Left ventricle myocardium inferior (tissue), 1 donor: ENCODE measurements around the gene SPON1. TPM values are rescaled to one million over a fixed set of nuclear protein-coding genes. Genes with fewer than 3 reads are reported as not detected.

Source experiments
- DNase-seq: peaks from one replicate; pipeline ENCODE4 v3.0.0-alpha.2; 2020
- H3K27ac ChIP-seq: fragments of 200-600 bp; replicated peaks from 2 replicates; pipeline ENCODE4 v1.8.0; 2021
- H3K27me3 ChIP-seq: fragments of 200-600 bp; 2 replicates; pipeline ENCODE4 v1.8.0; 2021; ENCODE audit warnings: low read depth
- H3K36me3 ChIP-seq: fragments of 200-600 bp; 2 replicates; pipeline ENCODE4 v1.8.0; 2021
- H3K4me1 ChIP-seq: fragments of 200-600 bp; 2 replicates; pipeline ENCODE4 v1.8.0; 2021
- H3K4me3 ChIP-seq: fragments of 200-600 bp; 2 replicates; pipeline ENCODE4 v1.8.0; 2021; ENCODE audit warnings: mild to moderate bottlenecking, moderate library complexity
- H3K9me3 ChIP-seq: fragments of 200-600 bp; replicated peaks from 2 replicates; pipeline ENCODE4 v1.8.0; 2021
- intact Hi-C: fragments of 100-400 bp; cut with micrococcal nuclease; formaldehyde crosslinking; loops from one replicate; pipeline ENCODE4 v1.11.0; 2022
- total RNA-seq: library from RNA; stranded (reverse); fragmentation: NEBNext Ultra II Directional; extraction: Animal tissue kit (Norgen Biotek cat#: 25700); gene quantifications from one replicate; pipeline ENCODE4 v1.2.1, GENCODE V29; 2021
- TF ChIP-seq, protein P1 (sequence below): fragments of 200-600 bp; IDR thresholded peaks from 2 replicates; pipeline ENCODE4 v1.8.0; 2021; ENCODE audit warnings: antibody characterized with exemption, mild to moderate bottlenecking, borderline replicate concordance
- donor health status: DM: no; HTN: yes; CAD: no; lungs with severe emphysema.

SPON1 gene
- total RNA-seq, 1 donor from 2014 or later: 9.4 TPM

DNA sequence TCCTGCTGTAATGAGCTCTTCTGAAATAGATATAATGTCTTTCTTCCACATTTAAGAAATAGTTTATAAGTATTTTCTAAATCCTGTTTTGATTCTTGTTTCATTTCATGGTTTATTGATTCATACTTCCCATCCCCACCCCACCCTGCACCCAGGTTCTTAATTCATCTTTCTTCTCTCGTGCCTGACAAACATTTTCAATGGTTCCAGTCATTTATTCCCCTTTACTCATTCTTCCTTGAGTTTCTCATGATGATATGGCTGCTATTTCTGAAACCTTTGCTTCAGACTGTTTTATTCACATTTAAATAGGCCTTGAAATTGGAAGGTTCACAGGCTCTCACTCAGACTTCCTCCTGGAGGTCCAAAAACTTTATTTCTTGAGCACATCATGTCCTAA, 142.9 kb downstream of the SPON1 start:
- Histone ChIP-seq H3K36me3 (no peaks in the 10 kb centered on the region), H3K27ac (no peak overlapping the region), H3K9me3 (no peaks in the 10 kb centered on the region), H3K27me3 (no peaks in the 10 kb centered on the region), H3K4me1 (peaks cover 10% of the 10 kb centered on the region), H3K4me3 (no peak overlapping the region)
- no peak for DNase-seq
- TF ChIP-seq, protein P1, sequence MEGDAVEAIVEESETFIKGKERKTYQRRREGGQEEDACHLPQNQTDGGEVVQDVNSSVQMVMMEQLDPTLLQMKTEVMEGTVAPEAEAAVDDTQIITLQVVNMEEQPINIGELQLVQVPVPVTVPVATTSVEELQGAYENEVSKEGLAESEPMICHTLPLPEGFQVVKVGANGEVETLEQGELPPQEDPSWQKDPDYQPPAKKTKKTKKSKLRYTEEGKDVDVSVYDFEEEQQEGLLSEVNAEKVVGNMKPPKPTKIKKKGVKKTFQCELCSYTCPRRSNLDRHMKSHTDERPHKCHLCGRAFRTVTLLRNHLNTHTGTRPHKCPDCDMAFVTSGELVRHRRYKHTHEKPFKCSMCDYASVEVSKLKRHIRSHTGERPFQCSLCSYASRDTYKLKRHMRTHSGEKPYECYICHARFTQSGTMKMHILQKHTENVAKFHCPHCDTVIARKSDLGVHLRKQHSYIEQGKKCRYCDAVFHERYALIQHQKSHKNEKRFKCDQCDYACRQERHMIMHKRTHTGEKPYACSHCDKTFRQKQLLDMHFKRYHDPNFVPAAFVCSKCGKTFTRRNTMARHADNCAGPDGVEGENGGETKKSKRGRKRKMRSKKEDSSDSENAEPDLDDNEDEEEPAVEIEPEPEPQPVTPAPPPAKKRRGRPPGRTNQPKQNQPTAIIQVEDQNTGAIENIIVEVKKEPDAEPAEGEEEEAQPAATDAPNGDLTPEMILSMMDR: no peak
- intact Hi-C loops: no loop called here

DNA sequence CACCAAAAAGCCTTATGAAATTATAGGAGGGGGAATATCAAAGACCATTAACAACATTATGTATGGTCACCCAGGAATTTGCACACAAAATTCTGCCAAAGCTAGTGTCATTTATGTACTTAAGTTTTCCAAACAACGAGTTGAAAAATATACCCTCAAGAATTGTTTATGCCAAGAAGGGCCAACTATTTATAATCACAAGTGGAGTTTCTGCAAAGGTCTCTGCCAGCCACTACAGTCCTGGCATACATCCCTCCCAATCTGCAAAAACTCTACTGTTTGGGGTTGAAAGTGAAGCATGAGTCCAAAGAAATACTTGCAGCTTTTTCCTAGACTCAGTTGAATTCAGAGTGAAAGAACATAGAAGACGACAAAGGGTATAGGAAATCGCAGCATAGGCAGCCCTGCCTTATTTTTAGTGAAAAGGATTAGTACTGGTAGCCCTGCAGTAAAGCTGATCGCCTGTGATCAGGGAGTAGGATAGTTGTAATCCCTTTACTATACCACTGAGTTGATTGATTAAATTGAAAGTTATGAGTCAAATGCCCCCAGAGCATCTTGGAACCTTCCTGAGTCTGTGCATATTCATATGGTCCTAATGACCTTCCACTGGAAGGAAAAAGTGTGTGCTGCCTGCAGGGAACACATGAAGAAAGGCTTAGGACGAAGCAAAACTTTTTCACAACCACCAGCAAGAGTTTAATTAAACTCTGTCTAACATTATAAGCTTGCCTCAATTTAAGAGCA, 144.0 kb downstream of the SPON1 start:
- no peaks in the 10 kb centered on the region for H3K9me3 ChIP-seq
- H3K4me3 ChIP-seq: no peak overlapping the region
- TF ChIP-seq, protein P1: no peak
- intact Hi-C loops: no loop called here
- H3K4me1 ChIP-seq: peaks cover 11% of the 10 kb centered on the region
- H3K27ac ChIP-seq: no peak overlapping the region
- H3K36me3 ChIP-seq: no peaks in the 10 kb centered on the region
- H3K27me3 ChIP-seq: no peaks in the 10 kb centered on the region
- no peak for DNase-seq

DNA sequence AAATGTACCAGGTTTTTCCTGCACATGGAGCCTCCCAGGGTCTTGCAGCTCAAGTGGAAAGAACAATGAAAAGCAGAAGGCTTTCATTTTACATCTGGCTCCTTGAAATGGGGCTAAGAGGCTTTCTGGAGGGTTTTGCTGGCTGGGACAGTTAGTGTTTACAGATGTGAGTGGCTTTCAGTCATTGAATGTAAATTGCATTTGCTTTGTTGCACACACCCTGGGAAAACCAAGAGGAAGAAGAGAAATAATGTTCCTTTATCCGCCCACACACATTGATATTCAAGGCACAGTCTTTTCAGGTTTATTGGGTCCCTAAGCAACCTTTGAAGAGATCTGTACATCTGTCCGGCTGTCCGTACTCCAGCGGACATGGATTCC, 144.5 kb downstream of the SPON1 start:
- H3K9me3 ChIP-seq: no peaks in the 10 kb centered on the region
- H3K4me1 ChIP-seq: peaks cover 11% of the 10 kb centered on the region
- H3K27me3 ChIP-seq: no peaks in the 10 kb centered on the region
- intact Hi-C loops: no loop called here
- no peak overlapping the region for H3K27ac ChIP-seq
- no peaks in the 10 kb centered on the region for H3K36me3 ChIP-seq
- no peak for DNase-seq
- no peak overlapping the region for H3K4me3 ChIP-seq
- TF ChIP-seq, protein P1: no peak

DNA sequence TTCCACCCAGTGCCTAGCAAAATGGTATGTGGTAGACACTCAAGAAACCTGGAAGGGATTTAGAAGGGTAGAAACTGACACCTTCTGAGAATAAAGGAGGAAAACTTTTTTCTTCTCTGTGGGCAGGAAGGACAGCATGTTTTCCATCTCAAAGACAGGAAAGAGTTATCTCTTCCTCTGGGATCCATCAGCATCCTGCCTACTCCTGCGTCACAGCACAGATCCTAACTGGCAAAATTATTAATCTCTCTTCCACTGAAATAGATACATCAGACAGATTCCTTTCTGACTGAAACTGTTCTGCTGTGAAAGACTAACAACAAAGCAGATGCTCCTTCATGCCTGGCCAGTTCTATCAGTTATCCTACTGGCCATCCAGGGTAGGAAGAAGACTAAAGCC, 147.2 kb downstream of the SPON1 start:
- no peak overlapping the region for H3K27ac ChIP-seq
- TF ChIP-seq, protein P1: no peak
- intact Hi-C loops: no loop called here
- DNase-seq: no peak
- H3K4me1 ChIP-seq: peaks cover 20% of the 10 kb centered on the region
- no peaks in the 10 kb centered on the region for H3K27me3 ChIP-seq
- no peaks in the 10 kb centered on the region for H3K9me3 ChIP-seq
- no peak overlapping the region for H3K4me3 ChIP-seq
- no peaks in the 10 kb centered on the region for H3K36me3 ChIP-seq

DNA sequence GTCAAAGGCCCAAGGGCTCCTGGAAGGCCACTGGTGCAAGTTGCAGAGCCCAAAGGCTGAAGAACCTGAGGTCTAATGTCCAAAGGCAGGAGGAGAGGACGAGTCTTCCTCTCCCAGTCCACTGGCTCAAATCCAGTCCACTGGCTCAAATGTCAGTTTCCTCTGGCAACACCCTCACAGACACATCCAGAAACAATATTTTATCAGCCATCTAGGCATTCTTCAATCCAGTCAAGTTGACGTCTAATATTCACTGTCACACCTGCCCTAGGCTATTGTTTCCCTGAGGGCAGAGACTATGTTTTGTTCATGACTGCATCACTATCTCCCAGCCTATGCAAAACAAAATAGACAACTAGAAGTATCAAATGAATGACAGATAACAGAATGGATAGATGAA, 148.1 kb downstream of the SPON1 start:
- Histone ChIP-seq H3K27ac (no peak overlapping the region), H3K27me3 (no peaks in the 10 kb centered on the region)
- intact Hi-C loops: no loop called here

More for the DNA sequence above, 148.1 kb downstream of the SPON1 start:
- Histone ChIP-seq H3K9me3 (no peaks in the 10 kb centered on the region), H3K36me3 (no peaks in the 10 kb centered on the region), H3K4me1 (peaks cover 24% of the 10 kb centered on the region), H3K4me3 (no peak overlapping the region)
- TF ChIP-seq, protein P1: no peak
- DNase-seq: no peak
